ENCODE results near the gene GSK3B.
"Not testable (repeated sequence)": the region's sequence is repeated elsewhere in the genome, so short reads cannot be mapped to it uniquely, and the experiment has no call there.

GSK3B gene

GRCh38 chr3:120051570-120051969 is 42.7 kb downstream of the GSK3B start:
- not testable (repeated sequence) for DNase-seq

- peak; percentile 12 to 45 for DNase-seq
These were observed 44.2 kb downstream of the GSK3B start for GRCh38 chr3:120049881-120050539.

- no peak for DNase-seq
These were observed 45.2 kb downstream of the GSK3B start for GRCh38 chr3:120049072-120049471.

GRCh38 chr3:120048355-120049041 is 45.7 kb downstream of the GSK3B start:
- no peak for DNase-seq

DNA sequence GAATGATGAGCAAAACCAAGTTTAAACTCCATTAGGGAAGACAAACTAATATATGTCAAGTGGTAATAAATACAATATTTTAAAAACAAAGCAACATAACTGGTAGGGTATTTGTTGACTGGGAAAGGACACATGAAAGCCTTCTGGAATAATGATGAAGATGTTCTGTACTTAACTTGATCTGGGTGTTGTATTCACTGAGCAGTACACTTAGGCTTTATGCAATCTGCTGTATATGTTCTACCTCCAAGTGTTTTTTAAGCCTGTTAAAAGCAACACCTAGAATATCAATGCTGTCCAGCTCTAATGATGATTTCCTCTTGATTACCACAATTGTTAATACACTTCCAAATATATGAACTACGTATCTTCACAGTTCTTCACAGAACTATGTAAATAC is 46.6 kb downstream of the GSK3B start:
- no peak for DNase-seq

DNA sequence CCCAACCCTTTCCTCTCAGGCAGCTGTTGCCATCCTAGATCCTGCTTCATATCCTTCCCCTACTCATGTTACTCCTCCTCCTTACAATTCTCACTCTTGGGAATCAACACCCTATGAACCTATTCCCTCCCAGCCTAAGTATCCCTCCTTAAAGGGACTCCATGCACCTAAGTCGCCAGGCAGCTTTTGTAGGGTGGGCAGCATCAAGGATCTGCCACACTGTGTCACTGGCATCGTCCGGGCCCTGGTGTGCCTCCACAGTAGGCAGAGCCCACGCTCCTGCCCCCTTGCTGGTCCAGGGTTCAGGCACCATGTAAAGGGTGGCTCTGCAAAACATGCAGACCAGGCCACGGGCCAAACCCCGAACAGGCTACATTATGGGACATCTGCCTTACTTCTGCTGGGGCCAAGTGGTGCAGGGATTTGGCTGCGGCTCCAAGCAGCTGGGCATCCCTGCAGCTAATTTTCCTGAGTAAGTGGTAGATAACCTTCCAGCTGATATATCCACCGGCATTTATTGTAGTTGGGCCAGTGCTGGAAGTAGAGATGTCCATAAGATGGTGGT is 53.4 kb downstream of the GSK3B start:
- DNase-seq, result no peak

DNA sequence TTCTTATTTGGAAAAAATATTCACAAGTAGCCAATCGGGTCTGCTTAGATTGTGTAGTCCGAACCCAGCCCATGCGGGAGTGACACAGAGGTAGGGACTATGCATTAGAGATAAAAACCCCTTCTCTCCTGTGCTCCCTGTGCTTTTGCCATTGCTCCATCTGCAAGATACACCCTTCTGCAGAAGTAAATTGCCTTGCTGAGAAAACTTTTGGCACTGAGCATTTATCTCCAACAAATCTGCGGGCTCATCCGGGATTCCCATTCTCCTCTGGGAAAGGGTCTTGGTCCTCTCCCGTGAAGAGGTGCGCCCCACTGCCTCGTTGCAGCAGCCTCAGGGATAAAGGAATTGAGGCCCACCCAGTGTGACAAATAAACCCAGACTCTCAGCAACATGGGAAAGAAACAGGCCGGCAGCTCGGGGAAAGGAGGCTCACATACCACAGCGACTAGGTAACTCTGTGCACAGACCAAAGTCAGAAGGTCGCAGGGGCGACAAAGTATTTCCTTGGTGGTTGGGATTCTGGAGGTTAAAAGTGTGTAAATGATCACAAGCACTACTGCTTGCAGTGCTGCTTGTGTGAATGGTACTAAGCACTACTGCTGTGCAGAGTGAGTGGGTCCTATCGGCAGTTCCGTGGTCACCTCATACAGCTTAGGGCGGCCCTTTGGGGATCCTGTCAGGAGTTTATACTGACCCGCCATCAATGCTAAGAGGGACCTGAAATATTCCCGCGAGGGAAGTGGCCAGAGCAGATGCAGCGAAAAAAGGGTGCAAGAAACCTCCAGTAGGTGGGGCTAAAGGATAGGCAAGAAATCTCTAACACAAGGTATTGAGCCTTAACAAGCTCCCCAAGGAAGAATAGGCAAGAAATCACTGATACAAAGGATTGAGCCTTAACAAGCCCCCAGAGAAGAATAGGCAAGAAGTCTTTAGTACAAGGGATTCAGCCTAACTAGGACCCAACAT is 54.3 kb downstream of the GSK3B start:
- peak; percentile 74 to 75 for DNase-seq

GRCh38 chr3:120033596-120033995 is 60.7 kb downstream of the GSK3B start:
- DNase-seq, result peak; percentile 78 to 80

DNA sequence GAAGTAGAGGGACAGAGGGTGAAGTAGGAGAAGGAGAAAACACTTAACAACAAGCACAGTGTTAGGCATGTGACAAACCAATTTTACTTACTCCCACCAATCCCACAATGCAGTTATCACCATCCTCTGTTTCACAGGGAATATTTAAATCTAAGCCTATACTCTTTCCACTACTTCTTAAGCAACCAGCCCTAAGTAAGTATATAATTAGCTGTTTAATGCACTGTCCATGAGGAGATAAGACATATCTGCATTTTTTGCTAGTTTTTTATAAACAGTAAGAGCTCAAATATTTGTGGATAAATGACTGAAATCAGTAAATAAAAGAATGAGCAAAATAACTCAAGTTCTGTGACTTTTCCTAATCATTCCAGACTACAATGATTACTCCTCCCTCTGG is 62.7 kb downstream of the GSK3B start:
- no peak for DNase-seq

GRCh38 chr3:120029749-120030148 is 64.5 kb downstream of the GSK3B start:
- DNase-seq, result no peak

DNA sequence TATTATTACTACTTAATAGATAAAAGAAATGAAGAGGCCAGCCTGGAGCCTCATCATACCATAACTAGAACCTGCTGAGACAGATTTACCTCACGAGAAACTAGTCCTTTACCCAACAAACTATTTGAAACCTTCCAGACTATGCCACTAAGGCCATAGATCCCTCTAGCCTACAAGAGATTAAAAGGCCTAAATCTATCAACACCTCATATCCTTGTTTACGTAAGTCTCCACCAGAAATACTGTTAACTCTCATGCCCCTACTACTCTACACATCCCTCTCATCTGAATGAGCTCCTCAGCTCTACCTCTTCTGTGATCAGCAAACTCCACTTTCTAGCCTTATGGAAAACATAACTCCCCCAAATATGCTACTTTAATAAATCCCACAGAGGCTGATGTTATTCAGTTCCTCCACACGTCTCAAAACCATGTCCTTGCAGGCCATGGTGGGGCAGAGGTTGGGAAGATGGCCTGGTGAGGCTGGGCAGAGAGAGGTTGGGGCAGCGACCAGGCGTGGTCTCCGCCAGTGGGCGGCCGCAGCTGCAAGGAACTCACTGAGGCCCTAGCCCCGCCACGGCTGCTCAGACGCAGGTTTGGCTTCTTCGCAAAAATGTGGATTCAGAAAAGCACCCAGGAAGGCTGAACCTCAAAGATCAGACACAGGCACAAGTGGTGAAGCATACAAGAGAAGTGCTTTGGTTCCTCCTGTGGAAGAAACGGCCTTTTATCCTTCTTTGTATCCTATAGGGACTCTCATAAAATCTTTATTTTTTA is 65.8 kb downstream of the GSK3B start:
- DNase-seq, result no peak

DNA sequence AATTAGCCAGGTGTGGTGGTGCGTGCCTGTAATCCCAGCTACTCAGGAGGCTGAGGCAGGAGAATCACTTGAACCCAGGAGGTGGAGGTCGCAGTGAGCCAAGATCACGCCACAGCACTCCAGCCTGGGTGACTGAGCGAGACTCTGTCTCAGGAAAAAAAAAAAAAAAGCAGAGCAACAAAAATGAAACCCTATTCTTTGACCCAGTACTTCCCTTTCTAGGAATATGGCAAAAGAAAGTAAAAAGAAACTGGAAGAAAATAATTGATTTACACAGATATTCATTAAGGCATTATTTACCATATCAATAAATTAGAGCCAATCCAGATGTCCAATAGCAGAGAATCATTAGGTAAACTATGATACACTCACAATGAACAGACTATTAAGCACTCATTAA is 67.0 kb downstream of the GSK3B start:
- DNase-seq, result no peak

DNA sequence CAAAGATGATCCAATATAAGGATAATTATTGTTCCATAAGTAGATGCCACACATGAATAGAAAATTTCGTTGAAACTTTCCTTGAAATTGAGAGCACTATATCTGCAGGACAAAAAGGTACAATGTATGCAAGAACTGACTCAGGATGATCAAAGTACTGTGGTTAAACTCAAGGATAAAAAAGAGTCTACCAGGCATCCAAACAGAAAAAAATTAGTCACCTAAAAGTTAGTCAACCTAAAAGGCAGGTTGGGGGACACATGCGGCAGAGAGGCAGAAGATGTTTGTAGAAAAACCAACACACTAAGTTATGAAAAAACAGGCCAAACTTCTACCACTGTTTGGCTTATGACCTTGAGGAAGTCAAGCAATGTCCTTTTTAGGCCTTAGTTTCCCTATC is 68.7 kb downstream of the GSK3B start:
- no peak for DNase-seq

DNA sequence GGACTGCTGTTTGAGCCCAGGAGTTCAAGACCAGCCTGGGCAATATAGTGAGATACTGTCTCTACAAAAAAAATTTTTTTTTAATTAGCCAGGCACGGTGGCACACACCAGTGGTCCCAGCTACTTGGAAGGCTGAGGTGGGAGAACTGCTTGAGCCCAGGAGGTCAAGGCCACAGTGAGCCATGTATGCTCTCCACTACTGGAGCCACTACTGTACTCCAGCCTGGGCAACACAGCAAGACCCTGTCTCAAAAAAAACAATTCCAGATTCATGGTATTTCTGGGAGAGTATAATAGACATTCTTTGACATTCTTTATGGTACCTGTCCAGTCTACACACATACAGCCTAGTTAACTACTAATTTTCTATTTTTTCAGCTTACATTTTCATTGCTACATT is 70.1 kb downstream of the GSK3B start:
- DNase-seq, result no peak

DNA sequence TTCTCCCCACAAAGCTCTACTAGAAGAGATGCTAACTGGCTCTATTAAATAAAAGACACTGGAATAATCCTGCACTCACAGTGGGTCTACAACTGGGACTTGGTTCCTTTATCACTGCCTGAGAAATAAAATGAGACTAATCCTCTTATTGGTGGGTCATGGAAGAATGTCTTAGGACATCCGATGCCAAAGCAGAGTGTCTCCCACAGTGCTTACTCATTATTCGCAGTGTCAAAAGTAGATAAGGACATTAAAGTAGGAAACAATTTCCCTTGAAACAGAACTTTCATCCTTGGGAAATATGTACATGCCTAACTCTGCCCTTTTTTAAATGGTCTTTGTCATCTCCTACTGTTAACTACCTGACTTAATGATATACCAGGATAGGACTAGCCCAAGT is 71.5 kb downstream of the GSK3B start:
- DNase-seq, result no peak

- DNase-seq, result no peak
These were observed 72.7 kb downstream of the GSK3B start for GRCh38 chr3:120021523-120021922.

DNA sequence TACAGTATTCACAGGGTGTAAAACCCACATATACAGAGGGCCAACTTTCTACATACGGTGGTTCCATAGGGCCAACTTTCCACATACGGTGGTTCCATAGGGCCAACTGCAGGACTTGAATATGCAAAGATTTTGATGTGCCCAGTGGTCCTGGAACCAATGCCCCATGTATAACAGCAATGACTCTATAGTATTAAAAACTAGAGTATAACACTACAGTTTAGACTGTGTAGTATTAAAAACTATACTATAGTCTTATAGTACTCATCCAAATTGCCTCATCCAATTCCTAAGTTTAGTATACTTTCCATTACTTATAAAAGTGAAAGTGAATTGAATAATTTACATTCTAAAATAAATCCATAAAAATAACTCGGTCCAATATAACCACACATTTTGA is 75.9 kb downstream of the GSK3B start:
- DNase-seq, result no peak

DNA sequence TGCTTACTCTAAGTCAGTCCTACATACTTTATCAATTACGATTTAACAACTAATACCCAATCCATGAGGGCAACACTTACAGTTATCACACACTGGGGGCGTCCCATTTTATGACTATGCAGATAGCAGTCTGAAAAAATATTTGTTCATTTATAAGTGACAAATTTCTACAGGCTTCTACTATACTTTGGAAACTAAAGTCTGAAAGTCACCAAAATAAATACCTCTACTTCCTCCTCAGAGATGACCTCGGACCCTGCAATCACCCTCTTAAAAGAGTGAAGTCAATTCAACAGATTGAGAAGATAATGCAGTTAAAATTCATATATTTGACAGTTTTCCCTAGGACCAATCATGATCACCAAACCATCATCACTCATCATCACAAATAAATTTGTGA is 76.6 kb downstream of the GSK3B start:
- DNase-seq, result no peak

GRCh38 chr3:120013481-120013880 is 80.8 kb downstream of the GSK3B start:
- DNase-seq, result no peak

DNA sequence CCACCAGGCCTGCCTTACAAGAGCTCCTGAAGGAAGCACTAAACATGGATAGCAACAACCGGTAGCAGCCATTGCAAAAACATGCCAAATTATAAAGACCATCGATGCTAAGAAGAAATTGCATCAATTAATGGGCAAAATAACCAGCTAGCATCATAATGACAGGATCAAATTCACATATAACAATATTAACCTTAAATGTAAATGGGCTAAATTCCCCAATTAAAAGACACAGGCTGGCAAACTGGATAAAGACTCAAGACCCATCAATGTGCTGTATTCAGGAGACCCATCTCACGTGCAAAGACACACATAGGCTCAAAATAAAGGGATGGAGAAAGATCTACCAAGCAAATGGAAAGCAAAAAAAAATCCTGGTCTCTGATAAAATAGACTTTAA is 88.5 kb downstream of the GSK3B start:
- DNase-seq, result not testable (repeated sequence)

DNA sequence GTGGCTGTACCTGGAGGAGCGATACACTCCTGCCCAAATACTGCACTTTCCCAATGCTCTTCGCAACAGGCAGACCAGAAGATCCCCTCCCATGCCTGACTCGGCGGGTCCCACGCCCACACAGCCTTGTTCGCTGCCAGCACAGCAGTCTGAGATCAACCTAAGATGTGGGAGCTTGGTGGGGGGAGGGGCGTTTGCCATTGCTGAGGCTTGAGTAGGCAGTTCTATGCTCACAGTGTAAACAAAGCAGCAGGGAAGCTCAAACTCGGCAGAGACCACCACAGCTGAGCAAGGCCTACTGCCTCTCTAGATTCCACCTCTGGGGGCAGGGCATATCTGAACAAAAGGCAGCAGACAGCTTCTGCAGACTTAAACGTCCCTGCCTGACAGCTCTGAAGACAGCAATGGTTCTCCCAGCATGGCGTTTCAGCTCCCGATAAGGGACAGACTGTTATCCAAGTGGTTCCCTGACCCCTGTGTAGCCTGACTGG is 90.2 kb downstream of the GSK3B start:
- DNase-seq, result not testable (repeated sequence)

DNA sequence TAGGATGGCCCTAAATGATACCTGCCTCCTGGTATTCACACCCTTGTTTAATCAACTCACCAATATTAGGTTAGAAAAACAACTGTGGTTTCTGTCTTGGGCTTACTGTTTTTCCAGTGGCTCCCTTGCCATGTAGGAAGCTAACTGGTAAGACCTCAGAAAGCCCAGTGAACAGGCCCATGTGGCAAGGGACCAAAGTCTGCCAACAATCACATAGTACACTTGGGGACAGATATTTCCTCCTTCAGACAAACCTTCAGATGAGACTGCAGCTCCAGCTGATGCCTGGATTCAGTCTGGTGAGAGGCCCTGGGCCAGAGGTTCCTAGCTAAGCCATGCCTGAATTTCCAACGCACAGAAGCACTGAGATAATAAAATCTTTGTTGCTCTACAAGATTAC is 96.1 kb downstream of the GSK3B start:
- DNase-seq, result no peak

All from Kasumi-1 (cell line).